DND-41 (cell line): Measurements from ENCODE around the gene PIP4K2A.

Experiments
- ATAC-seq: fragments of 200-7000 bp; cut with Tn5 transposase; 3 replicates; pipeline ENCODE4 v1.9.1; 2021; ENCODE audit warnings: low read depth; ENCODE audit not compliant: insufficient read depth
- DNase-seq: peaks from one replicate; pipeline ENCODE4 v3.0.0-alpha.2; 2020
- H2AFZ ChIP-seq: 2 replicates; pipeline ENCODE4 v1.6.0; 2012; ENCODE audit warnings: low read depth, low read length
- H3K27ac ChIP-seq: 2 replicates; pipeline ENCODE4 v1.5.1; 2012; ENCODE audit warnings: low read length, inconsistent platforms
- H3K27me3 ChIP-seq: fragments of 200-600 bp; sonication (generic); 2 replicates; pipeline ENCODE4 v1.6.0; 2012; ENCODE audit warnings: low read length, mild to moderate bottlenecking, inconsistent platforms; ENCODE audit not compliant: insufficient read depth, poor library complexity
- H3K36me3 ChIP-seq: 2 replicates; pipeline ENCODE4 v1.5.1; 2012; ENCODE audit warnings: low read length, inconsistent platforms; ENCODE audit not compliant: insufficient read depth
- H3K4me1 ChIP-seq: 2 replicates; pipeline ENCODE4 v1.5.1; 2012; ENCODE audit warnings: mild to moderate bottlenecking, low read length; ENCODE audit not compliant: insufficient read depth
- H3K4me2 ChIP-seq: 2 replicates; pipeline ENCODE4 v1.6.0; 2012; ENCODE audit warnings: mild to moderate bottlenecking, moderate library complexity, low read length, inconsistent platforms; ENCODE audit not compliant: insufficient read depth
- H3K4me3 ChIP-seq, 2 experiments: fragments of 200-600 bp in 1 of 2; shearing (Covaris generic) in 1 of 2; 2 replicates each; pipeline ENCODE4 v1.5.1; 2012 to 2016; ENCODE audit warnings: inconsistent platforms in 2 of 2, low read length in 2 of 2, mild to moderate bottlenecking in 2 of 2, low read depth in 1 of 2, moderate library complexity in 1 of 2
- H3K79me2 ChIP-seq: 2 replicates; pipeline ENCODE4 v1.6.0; 2012; ENCODE audit warnings: low read length, inconsistent platforms; ENCODE audit not compliant: insufficient read depth
- H3K9ac ChIP-seq: 2 replicates; pipeline ENCODE4 v1.6.0; 2012; ENCODE audit warnings: low read depth, mild to moderate bottlenecking, inconsistent platforms, low read length, moderate library complexity
- H3K9me3 ChIP-seq: 2 replicates; pipeline ENCODE4 v1.5.1; 2012; ENCODE audit warnings: low read length, moderate library complexity, mild to moderate bottlenecking, inconsistent platforms; ENCODE audit not compliant: insufficient read depth, severe bottlenecking
- H4K20me1 ChIP-seq: 2 replicates; pipeline ENCODE4 v1.6.0; 2012; ENCODE audit warnings: low read length; ENCODE audit not compliant: insufficient read depth
- EZH2 ChIP-seq: IDR thresholded peaks from 3 replicates; pipeline ENCODE4 v1.6.1; 2012; ENCODE audit warnings: borderline replicate concordance, low read depth, mild to moderate bottlenecking, moderate library complexity, low read length, inconsistent platforms; ENCODE audit not compliant: severe bottlenecking
- TF ChIP-seq, protein P1 (sequence below): IDR thresholded peaks from 2 replicates; pipeline ENCODE4 v1.5.1; 2012; ENCODE audit warnings: borderline replicate concordance, low read length, moderate library complexity, mild to moderate bottlenecking; ENCODE audit not compliant: poor library complexity, severe bottlenecking; ENCODE audit errors: extremely low read depth

PIP4K2A gene

DNA sequence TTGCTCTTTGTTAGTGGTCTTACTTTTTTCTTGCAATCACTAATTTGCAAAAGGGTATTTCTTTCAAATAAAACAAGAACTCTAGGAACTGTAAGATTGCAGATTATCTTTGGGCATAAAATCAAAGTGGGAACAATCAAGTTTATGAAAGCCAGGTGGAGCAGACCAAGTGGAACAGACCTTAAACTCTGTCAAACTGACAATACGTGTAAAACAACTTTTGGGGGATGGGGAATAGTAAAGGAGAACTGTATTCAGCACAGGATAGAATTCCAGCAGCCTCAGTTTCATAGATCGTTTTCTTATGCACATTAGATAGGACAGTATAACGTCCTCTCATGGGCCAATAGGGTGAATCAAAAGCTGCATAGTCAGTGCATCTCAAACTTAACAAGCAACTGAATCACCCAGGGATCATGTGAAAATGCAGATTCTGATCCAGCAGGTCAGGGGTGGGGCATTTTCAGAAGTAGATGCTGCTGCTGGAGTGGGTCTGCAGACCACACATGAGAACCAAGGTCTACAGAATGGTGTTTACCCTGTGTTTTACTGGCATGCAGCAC lies 120.7 kb downstream of the PIP4K2A start:
- no peaks in the 10 kb centered on the region for H3K27me3 ChIP-seq
- DNase-seq (no peak), ATAC-seq (no peak)
- H3K4me3 ChIP-seq = no peak overlapping the region
- H3K4me2 ChIP-seq = no peak overlapping the region
- H3K36me3 ChIP-seq = peaks cover 37% of the 10 kb centered on the region
- H3K9me3 ChIP-seq = no peaks in the 10 kb centered on the region
- no peak overlapping the region for H3K9ac ChIP-seq
- no peak for TF ChIP-seq EZH2
- H3K79me2 ChIP-seq = peaks cover 7% of the 10 kb centered on the region; the same call in 1 of the 2 replicates
- no peak overlapping the region for H2AFZ ChIP-seq
- H3K27ac ChIP-seq = no peak overlapping the region
- H4K20me1 ChIP-seq = peaks cover 11% of the 10 kb centered on the region; the same call in 1 of the 2 replicates
- no peaks in the 10 kb centered on the region for H3K4me1 ChIP-seq

DNA sequence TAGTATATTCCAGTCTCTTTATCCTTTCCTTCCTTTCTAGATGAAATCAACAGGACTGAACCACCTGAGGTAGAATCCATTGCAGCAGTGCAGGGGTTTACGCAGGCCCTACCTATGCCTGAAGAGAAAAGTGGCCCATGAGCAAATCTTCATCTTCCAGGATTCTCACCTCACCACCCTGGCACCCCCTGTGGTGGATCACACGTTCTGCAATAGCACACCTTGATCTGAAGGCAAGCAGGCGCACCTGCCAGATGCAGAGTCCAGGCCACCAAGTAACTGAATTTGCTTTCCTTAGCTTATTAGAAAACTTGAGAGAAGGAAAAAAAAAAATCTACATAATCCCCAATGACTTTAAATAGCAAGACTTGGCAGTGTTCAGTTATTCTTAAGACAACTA lies 121.4 kb downstream of the PIP4K2A start:
- H3K9ac ChIP-seq = no peak overlapping the region
- no peak overlapping the region for H2AFZ ChIP-seq
- H3K27ac ChIP-seq = no peak overlapping the region
- no peaks in the 10 kb centered on the region for H3K4me1 ChIP-seq
- no peaks in the 10 kb centered on the region for H3K9me3 ChIP-seq
- peaks cover 7% of the 10 kb centered on the region; the same call in 1 of the 2 replicates for H3K79me2 ChIP-seq
- no peaks in the 10 kb centered on the region for H3K27me3 ChIP-seq
- TF ChIP-seq EZH2 = no peak
- TF ChIP-seq, protein P1, sequence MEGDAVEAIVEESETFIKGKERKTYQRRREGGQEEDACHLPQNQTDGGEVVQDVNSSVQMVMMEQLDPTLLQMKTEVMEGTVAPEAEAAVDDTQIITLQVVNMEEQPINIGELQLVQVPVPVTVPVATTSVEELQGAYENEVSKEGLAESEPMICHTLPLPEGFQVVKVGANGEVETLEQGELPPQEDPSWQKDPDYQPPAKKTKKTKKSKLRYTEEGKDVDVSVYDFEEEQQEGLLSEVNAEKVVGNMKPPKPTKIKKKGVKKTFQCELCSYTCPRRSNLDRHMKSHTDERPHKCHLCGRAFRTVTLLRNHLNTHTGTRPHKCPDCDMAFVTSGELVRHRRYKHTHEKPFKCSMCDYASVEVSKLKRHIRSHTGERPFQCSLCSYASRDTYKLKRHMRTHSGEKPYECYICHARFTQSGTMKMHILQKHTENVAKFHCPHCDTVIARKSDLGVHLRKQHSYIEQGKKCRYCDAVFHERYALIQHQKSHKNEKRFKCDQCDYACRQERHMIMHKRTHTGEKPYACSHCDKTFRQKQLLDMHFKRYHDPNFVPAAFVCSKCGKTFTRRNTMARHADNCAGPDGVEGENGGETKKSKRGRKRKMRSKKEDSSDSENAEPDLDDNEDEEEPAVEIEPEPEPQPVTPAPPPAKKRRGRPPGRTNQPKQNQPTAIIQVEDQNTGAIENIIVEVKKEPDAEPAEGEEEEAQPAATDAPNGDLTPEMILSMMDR = no peak
- peaks cover 11% of the 10 kb centered on the region; the same call in 1 of the 2 replicates for H4K20me1 ChIP-seq
- no peak overlapping the region for H3K4me2 ChIP-seq
- ATAC-seq (no peak), DNase-seq (no peak)
- H3K36me3 ChIP-seq = peaks cover 39% of the 10 kb centered on the region
- no peak overlapping the region for H3K4me3 ChIP-seq

DNA sequence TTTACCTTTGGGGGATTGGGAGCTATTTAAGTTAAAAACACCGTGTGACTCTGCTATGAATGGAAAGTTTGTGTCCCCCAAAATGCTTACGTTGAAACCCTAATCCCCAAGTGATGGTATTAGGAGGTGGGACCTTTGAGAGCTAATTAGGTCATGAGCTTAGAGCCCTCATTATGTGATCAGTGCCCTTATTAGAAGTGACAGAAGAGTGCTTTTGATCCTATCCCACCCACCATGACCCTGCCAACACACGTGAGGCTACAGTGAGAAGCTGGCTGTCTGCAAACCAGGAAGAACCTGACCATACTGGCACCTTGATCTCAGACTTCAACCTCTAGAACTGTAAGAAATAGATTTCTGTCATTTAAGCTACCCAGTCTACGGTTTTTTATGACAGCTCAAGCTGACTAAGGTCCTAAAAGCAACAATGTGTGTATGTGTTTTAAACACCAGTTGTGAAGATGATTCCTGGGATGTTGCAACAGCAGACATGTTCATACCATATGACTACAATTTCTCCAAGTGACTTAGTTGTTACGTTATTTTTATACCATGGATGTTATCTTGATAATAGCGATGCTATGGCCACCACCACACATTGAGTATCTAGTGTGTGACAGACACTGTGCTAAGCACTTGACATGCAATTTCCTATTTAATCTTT lies 124.4 kb downstream of the PIP4K2A start:
- DNase-seq (no peak), ATAC-seq (no peak)
- Histone ChIP-seq H4K20me1 (peaks cover 7% of the 10 kb centered on the region; the same call in 1 of the 2 replicates), H3K4me1 (no peaks in the 10 kb centered on the region), H3K9me3 (no peaks in the 10 kb centered on the region), H3K27ac (no peak overlapping the region), H3K79me2 (peaks cover 3% of the 10 kb centered on the region; the same call in 1 of the 2 replicates), H2AFZ (no peak overlapping the region), H3K9ac (no peak overlapping the region), H3K4me2 (no peak overlapping the region), H3K36me3 (peaks cover 46% of the 10 kb centered on the region), H3K27me3 (no peaks in the 10 kb centered on the region), H3K4me3 (no peak overlapping the region)
- TF ChIP-seq, protein P1 = no peak
- no peak for TF ChIP-seq EZH2

DNA sequence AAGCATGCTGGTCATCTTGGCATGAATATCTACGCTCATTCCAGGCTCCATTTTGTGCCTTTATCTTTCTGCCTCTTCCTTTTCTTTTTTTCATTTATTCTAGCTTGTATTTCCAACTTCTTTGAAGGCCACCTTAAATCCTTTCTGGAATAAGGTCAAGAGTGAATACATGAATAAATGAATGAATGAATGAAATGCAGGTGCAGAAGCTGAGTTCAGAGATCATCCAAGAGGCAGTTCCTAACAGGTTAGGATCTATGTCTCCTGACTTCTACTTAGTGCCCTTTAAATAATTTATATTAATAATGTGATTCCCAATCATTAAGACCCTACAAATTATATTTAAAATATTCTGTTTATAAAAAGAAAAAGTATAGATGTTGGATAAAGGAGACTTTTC lies 125.9 kb downstream of the PIP4K2A start:
- TF ChIP-seq EZH2 = no peak
- TF ChIP-seq, protein P1 = no peak
- Histone ChIP-seq H3K36me3 (peaks cover 51% of the 10 kb centered on the region), H3K4me2 (no peak overlapping the region), H3K9me3 (no peaks in the 10 kb centered on the region), H2AFZ (no peak overlapping the region), H3K79me2 (no peaks in the 10 kb centered on the region), H3K27ac (no peak overlapping the region), H3K27me3 (no peaks in the 10 kb centered on the region), H3K4me1 (no peaks in the 10 kb centered on the region), H4K20me1 (peaks cover 6% of the 10 kb centered on the region), H3K4me3 (no peak overlapping the region), H3K9ac (no peak overlapping the region)
- ATAC-seq (no peak), DNase-seq (no peak)
